Spinal cord (tissue), 10 donors: ENCODE results near the gene PITHD1. TPM values are rescaled to one million over a fixed set of nuclear protein-coding genes. Genes with fewer than 3 reads are reported as not detected.
"Not testable (repeated sequence)": the region's sequence is repeated elsewhere in the genome, so short reads cannot be mapped to it uniquely, and the experiment has no call there.

Source experiments
- DNase-seq, 6 donors: peaks; one replicate each; pipeline versions ENCODE4 v3.0.0 to v3.0.0-alpha.2; 2013 to 2015; ENCODE audit warnings: low spot score in 6 of 6, low read depth in 4 of 6
- H3K27ac ChIP-seq: one replicate; pipeline ENCODE4 v1.5.1; 2013; ENCODE audit warnings: low read depth, low read length, control low read depth
- H3K27me3 ChIP-seq: one replicate; pipeline ENCODE4 v1.6.1; 2013; ENCODE audit warnings: low read length; ENCODE audit not compliant: control insufficient read depth, insufficient read depth
- H3K36me3 ChIP-seq: one replicate; pipeline ENCODE4 v1.6.1; 2013; ENCODE audit warnings: low read length; ENCODE audit not compliant: control insufficient read depth, insufficient read depth
- H3K4me1 ChIP-seq: one replicate; pipeline ENCODE4 v1.6.1; 2013; ENCODE audit warnings: low read length; ENCODE audit not compliant: control insufficient read depth, insufficient read depth
- H3K4me3 ChIP-seq: one replicate; pipeline ENCODE4 v1.5.1; 2013; ENCODE audit warnings: low read depth, low read length, control low read depth
- H3K9me3 ChIP-seq: one replicate; pipeline ENCODE4 v1.6.1; 2013; ENCODE audit warnings: low read length; ENCODE audit not compliant: control insufficient read depth, insufficient read depth
- WGBS: methylation state at CpG from one replicate; pipeline ENCODE4 v1.1.5; 2013; ENCODE audit warnings: missing lambda C conversion rate; ENCODE audit not compliant: insufficient coverage; 5-methylcytosine and 5-hydroxymethylcytosine counted together
- polyA plus RNA-seq, 2 donors: library from polyadenylated mRNA; unstranded; fragments of 120-200 nt; gene quantifications; one replicate each; pipeline ENCODE4 v1.2.1, GENCODE V29; 2013; ENCODE audit not compliant: insufficient read length in 2 of 2
- total RNA-seq, 2 donors: library from RNA; depleted of rRNA in 1 of 2; stranded (reverse); fragments of 120-200 nt in 1 of 2; fragments of >200 nt in 1 of 2; gene quantifications; one replicate each; pipeline versions ENCODE4 v1.2.3 to v1.2.4, GENCODE V29; 2013 to 2014
- donor health status: healthy.

PITHD1 gene
- total and polyA plus RNA-seq, 4 donors = 86.3 to 137 (median 117) TPM

DNA sequence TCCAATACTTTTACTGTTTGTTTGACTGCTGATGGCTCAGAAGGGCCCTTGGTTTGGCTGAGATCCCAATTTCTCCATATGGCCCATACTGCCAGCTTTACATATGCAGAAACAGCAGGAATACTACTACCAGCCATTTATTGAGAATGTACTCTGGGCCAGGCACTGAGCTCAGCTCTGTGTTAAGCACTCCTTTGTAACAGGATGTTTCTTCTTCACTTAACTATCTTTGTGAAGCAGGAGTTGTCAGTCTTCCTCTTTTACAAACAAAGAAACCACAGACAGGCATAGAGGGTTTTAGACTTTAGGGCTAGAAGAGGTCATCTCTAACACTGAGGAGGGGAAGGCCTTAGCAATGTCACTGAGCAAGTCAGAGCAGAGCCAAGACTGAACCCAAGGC is 38.7 kb downstream of the PITHD1 start:
- peak in 1 of 6 donors; percentile 23 for DNase-seq
- H3K4me3 ChIP-seq = no peak overlapping the region
- peaks cover 28% of the 10 kb centered on the region for H3K36me3 ChIP-seq
- H3K27ac ChIP-seq = no peak overlapping the region
- H3K27me3 ChIP-seq = no peaks in the 10 kb centered on the region
- no peaks in the 10 kb centered on the region for H3K4me1 ChIP-seq
- no peaks in the 10 kb centered on the region for H3K9me3 ChIP-seq

DNA sequence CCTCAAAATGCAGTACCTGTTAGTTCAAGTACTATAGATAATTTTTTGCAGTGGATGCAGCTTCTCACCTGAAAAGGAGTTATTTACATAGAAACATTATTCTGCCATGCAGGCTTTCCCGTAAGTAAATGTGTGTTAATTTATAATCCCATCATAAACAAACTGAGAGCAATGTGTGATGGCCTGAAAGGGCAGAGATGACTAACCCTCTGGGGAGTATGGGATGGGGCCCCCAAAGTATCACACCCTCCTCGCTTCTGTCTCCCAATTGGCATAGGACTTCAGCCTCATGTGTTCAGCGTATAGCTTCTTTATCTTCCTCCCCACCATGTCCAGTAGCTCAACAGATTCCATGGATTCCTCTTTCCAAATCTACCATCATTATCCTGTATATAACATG is 39.4 kb downstream of the PITHD1 start:
- no peak for DNase-seq
- no peak overlapping the region for H3K27ac ChIP-seq
- no peak overlapping the region for H3K4me3 ChIP-seq
- H3K27me3 ChIP-seq = no peaks in the 10 kb centered on the region
- H3K9me3 ChIP-seq = no peaks in the 10 kb centered on the region
- H3K36me3 ChIP-seq = peaks cover 23% of the 10 kb centered on the region
- no peaks in the 10 kb centered on the region for H3K4me1 ChIP-seq
- 88% methylated on average over 2 of the region's 3 CpGs for WGBS

DNA sequence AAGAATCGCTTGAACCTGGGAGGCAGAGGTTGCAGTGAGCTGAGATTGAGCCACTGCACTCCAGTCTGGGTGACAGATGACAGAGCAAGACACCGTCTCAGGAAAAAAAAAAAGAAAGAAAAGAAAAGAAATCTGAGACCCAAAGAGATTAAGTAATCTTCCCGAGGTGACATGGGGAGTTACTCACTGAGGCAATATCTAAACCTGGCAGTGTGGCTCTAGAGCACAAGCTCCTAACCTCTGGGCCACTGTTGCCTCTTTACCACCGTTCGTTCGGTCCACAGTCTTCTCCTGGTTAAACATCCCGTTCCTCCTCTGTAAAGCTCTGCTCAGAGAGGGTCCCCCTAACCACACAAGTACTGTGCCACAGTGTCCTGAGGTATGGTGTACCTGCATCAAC is 45.5 kb downstream of the PITHD1 start:
- Histone ChIP-seq H3K9me3 (no peaks in the 10 kb centered on the region), H3K36me3 (no peaks in the 10 kb centered on the region), H3K27ac (no peak overlapping the region), H3K4me1 (peaks cover 4% of the 10 kb centered on the region), H3K4me3 (no peak overlapping the region), H3K27me3 (no peaks in the 10 kb centered on the region)
- WGBS = 86% methylated on average over 6 of the region's 7 CpGs
- DNase-seq = no peak

DNA sequence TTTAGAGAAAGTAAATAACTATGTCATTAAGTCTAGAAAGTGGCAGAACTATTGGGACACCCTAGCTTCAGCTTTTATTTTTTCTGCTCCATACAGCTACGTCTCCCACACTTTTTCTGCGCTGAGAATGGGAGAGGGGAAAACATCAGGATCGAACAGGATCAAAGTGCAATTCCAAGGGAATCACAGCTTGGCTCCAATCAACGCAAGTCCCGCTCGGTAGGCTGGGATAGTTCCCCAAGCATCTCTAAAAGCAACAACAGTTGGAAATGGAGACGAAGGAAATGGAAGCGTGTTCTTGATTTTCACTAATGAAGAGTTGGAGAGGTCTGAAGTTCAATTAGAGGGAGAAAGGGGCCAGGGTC is 46.5 kb downstream of the PITHD1 start:
- 0% methylated on average over 3 of the region's 8 CpGs for WGBS
- peak in 1 of 6 donors; percentile 12 for DNase-seq
- peaks cover 4% of the 10 kb centered on the region for H3K4me1 ChIP-seq
- H3K36me3 ChIP-seq = no peaks in the 10 kb centered on the region
- no peaks in the 10 kb centered on the region for H3K27me3 ChIP-seq
- H3K4me3 ChIP-seq = peak overlapping the region; percentile 93
- no peaks in the 10 kb centered on the region for H3K9me3 ChIP-seq
- H3K27ac ChIP-seq = peak overlapping the region; percentile 90

DNA sequence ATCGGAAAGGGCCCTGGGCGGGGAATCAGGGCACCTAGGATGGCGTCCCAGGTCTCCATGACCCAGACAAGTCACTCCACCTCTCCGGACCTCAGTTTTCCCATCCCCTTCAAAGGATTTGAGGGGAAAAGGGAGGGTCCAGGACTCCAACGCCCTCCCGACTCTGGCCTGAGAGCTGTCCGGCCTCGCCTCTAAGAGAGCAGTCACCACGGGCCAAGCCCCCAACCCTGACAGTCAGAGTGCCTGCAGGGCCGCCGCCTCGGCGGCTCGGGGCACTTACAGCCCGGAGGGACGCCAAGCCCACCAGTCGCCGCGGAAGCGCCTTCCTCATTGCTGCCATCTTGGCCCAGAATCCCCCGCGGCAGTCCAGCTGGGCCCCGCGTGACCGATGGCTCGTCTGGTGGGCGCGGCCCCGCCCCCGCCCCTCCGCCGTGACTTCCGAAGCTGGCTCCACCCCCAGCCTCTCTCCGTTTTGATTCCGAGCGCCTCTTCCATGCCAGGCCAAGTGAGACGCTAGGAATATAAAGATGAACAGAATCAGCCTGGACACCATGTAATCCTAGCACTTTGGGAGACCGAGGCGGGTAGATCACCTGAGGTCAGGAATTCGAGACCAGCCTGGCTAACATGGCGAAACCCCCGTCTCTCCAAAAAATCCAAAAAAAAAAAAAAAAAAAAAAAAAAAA is 47.0 kb downstream of the PITHD1 start, which contains the start of gene HMGCL:
HMGCL (minus strand) TSS at position 354 of the 686 bp plus-strand sequence; CDS start at position 340, 14 bp downstream.
- Histone ChIP-seq H3K9me3 (no peaks in the 10 kb centered on the region), H3K36me3 (no peaks in the 10 kb centered on the region), H3K27me3 (no peaks in the 10 kb centered on the region), H3K4me3 (peak within 1 kb of the TSS; percentile 93), H3K27ac (peak within 1 kb of the TSS; percentile 90), H3K4me1 (peaks cover 4% of the 10 kb centered on the region)
- DNase-seq = peak; percentile 80 to 98 (median 86)
- 0% methylated on average over 25 of the region's 42 CpGs for WGBS

DNA sequence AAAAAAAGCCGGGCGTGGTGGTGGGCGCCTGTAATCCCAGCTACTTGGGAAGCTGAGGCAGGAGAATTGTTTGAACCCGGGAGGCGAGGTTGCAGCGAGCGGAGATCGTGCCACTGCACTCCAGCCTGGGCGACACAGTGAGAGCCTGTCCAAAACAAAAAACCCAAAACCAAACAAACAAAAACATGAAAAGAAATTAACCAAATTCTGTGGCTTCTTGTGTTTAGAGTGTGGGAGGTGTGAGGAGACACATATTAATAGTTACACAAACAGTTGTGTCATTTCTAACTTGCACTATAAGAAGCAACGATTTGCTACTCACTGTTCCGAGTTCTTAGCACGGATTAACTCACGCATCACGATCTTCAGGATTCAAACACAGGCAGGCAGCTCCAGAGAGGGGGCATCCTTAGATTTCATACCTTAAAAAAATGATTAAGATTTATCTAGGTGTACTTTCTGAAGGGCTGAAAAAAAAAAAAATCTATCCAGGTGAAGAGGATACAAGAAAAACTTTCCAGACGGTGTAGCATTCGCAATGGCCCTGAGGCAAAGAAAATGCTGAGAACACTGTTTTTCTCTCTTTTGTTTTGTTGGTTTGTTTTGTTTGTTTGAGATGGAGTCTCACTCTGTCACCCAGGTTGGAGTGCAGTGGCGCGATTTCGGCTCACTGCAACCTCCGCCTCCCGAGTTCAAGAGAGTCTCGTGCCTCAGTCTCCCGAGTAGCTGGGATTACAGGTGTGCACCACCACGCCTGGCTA is 47.7 kb downstream of the PITHD1 start:
- Histone ChIP-seq H3K27me3 (no peaks in the 10 kb centered on the region), H3K36me3 (no peaks in the 10 kb centered on the region), H3K4me1 (peaks cover 4% of the 10 kb centered on the region), H3K4me3 (peak overlapping the region; percentile 93), H3K27ac (no peak overlapping the region), H3K9me3 (no peaks in the 10 kb centered on the region)
- DNase-seq = peak in 2 of 6 donors; percentile 11 to 18
- WGBS = 78% methylated on average over 14 of the region's 24 CpGs

DNA sequence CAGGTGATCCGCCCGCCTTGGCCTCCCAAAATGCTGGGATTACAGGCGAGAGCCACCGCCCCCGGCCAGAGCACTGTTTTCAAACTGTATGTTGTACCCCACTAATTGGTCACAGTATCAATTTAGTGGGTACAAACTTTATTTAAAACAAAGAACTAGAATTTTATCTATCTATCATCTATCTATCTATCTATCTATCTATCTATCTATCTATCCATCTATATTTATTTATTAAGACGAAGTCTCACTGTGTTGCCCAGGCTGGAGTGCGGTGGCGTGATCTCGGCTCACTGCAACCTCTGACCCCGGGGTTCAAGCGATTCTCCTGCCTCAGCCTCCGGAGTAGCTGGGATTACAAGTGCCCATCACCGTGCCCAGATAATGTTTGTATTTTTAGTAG is 48.4 kb downstream of the PITHD1 start:
- not testable (repeated sequence) for H3K4me3 ChIP-seq, DNase-seq, H3K27ac ChIP-seq, H3K27me3 ChIP-seq, H3K9me3 ChIP-seq, H3K4me1 ChIP-seq, H3K36me3 ChIP-seq
- 95% methylated on average over 8 of the region's 13 CpGs for WGBS

DNA sequence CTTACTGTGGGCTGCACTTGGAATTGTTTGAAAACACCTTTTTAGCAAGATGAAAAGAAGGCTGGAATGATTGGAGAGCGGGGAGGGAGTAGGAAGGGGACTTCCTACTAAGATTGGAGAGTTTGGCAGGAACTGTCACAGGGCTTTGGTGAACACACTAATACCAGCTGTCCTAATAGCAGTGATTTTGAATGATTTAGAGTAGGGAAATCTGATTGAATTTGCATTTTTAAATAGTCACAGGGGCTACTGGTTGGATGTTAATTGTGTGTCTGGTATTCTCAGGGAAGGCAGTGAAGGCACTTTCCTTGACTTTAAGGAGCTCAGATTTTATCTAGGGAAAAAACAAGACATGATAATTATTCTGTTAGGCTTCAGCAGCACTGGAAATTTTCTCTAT is 49.5 kb downstream of the PITHD1 start:
- H3K4me1 ChIP-seq = peaks cover 4% of the 10 kb centered on the region
- H3K27me3 ChIP-seq = no peaks in the 10 kb centered on the region
- no peak overlapping the region for H3K27ac ChIP-seq
- no peak for DNase-seq
- 83% methylated on average over 1 of the region's 1 CpG for WGBS
- no peaks in the 10 kb centered on the region for H3K36me3 ChIP-seq
- no peak overlapping the region for H3K4me3 ChIP-seq
- no peaks in the 10 kb centered on the region for H3K9me3 ChIP-seq

DNA sequence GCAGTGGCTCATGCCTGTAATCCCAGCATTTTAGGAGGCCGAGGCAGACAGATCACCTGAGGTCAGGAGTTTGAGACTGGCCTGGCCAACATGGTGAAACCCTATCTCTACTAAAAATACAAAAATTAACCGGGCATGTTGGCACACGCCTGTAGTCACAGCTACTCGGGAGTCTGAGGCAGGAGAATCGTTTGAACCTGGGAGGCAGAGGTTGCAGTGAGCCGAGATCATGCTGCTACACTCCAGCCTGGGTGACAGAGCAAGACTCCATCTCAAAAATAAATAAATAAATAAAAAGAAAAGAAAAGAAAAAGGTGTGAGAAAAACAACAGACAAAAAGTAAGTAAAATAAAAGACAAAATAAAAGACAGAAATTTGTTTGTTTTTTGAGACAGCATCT is 55.9 kb downstream of the PITHD1 start:
- WGBS = 90% methylated on average over 2 of the region's 6 CpGs
- H3K9me3 ChIP-seq, H3K36me3 ChIP-seq: not testable (repeated sequence)

DNA sequence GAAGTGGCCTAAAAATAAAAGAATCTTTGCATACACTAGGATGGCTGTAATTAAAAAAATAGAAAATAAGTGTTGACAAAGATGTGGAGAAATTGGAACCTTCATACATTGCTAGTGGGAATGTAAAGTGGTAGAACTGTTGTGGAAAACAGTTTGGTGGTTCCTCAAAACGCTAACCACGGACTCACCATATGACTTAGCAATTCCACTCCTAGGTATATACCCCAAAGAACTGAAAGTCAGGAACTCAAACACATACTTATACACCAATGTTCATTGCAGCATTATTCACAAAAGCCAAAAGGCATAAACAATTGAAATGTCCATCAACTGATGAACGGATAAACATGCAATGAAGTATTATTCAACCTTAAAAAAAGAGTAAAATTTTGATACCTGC is 57.8 kb downstream of the PITHD1 start:
- Histone ChIP-seq H3K36me3 (no peaks in the 10 kb centered on the region), H3K4me1 (peaks cover 9% of the 10 kb centered on the region), H3K9me3 (no peaks in the 10 kb centered on the region), H3K4me3 (no peak overlapping the region), H3K27me3 (peaks cover 10% of the 10 kb centered on the region), H3K27ac (no peak overlapping the region)
- WGBS = no CpG with 5 or more reads among the region's 3 CpGs
- no peak for DNase-seq

More for the DNA sequence above, 55.9 kb downstream of the PITHD1 start:
- not testable (repeated sequence) for H3K4me3 ChIP-seq, DNase-seq, H3K27ac ChIP-seq, H3K27me3 ChIP-seq, H3K4me1 ChIP-seq
